ENCODE data around the gene SLC27A5. TPM values are rescaled to one million over a fixed set of nuclear protein-coding genes. Genes with fewer than 3 reads are reported as not detected.

SLC27A5 gene
- total and polyA plus RNA-seq, 7 donors: 2.3 to 22.9 (median 7.8) TPM

- Histone ChIP-seq H3K27me3 (no peaks in the 10 kb centered on the region), H3K9me3 (no peaks in the 10 kb centered on the region), H3K36me3 (peaks cover 5 to 46% (median 14%) of the 10 kb centered on the region in 4 donors), H3K4me1 (peaks cover 0 to 22% (median 21%) of the 10 kb centered on the region in 4 donors), H3K27ac (peak overlapping the region; percentile 89 to 93 (median 92)), H3K4me3 (peak overlapping the region in 2 of 4 donors; percentile 65 to 78)
- no peak for DNase-seq
- WGBS, 2 donors: 92 to 93% methylated on average over 15 of the region's 15 CpGs
- TF ChIP-seq POLR2A (IDR thresholded peaks at IDR 0.05): no peak
- TF ChIP-seq EP300 (IDR thresholded peaks at IDR 0.05): no peak
- TF ChIP-seq POLR2AphosphoS5 (IDR thresholded peaks at IDR 0.05): no peak
- TF ChIP-seq CTCF (IDR thresholded peaks at IDR 0.05): no peak
- intact Hi-C loops (cut with DNase I): no loop called here
Measured at GRCh38 chr19:58477130-58477529, 34.7 kb downstream of the SLC27A5 start.

- WGBS, 2 donors: 3% methylated on average over 27 of the region's 27 CpGs
Measured at GRCh38 chr19:58476498-58477015, 35.2 kb downstream of the SLC27A5 start.

GRCh38 chr19:58475714-58476497, 35.9 kb downstream of the SLC27A5 start, which contains the start of gene ZNF446:
Gene ZNF446, plus strand, starts transcription at chr19:58476352. Its CDS starts 867 bp downstream, at chr19:58477219.
- peak; percentile 99 for DNase-seq
- Histone ChIP-seq H3K27me3 (no peaks in the 10 kb centered on the region), H3K36me3 (peaks cover 11 to 45% (median 17%) of the 10 kb centered on the region in 4 donors), H3K4me1 (peaks cover 0 to 22% (median 21%) of the 10 kb centered on the region in 4 donors), H3K9me3 (no peaks in the 10 kb centered on the region), H3K27ac (peak within 1 kb of the TSS; percentile 89 to 93 (median 92)), H3K4me3 (peak within 1 kb of the TSS; percentile 57 to 78 (median 66))
- WGBS, 2 donors: 1% methylated on average over 64 of the region's 64 CpGs
- TF ChIP-seq CTCF (IDR thresholded peaks at IDR 0.05): no peak
- TF ChIP-seq POLR2AphosphoS5 (IDR thresholded peaks at IDR 0.05): peak; percentile 77 to 88 (median 88)
- TF ChIP-seq POLR2A (IDR thresholded peaks at IDR 0.05): peak; percentile 53 to 56
- peak in 2 of 4 donors; percentile 3 to 25 for TF ChIP-seq EP300 (IDR thresholded peaks at IDR 0.05)
- intact Hi-C loops (cut with DNase I): no loop called here

More at GRCh38 chr19:58476498-58477015, 35.2 kb downstream of the SLC27A5 start:
- peak overlapping the region; percentile 89 to 93 (median 92) for H3K27ac ChIP-seq
- peaks cover 0 to 22% (median 21%) of the 10 kb centered on the region in 4 donors for H3K4me1 ChIP-seq
- H3K36me3 ChIP-seq: peaks cover 11 to 50% (median 18%) of the 10 kb centered on the region in 4 donors
- DNase-seq: no peak
- TF ChIP-seq CTCF (IDR thresholded peaks at IDR 0.05): no peak
- TF ChIP-seq POLR2AphosphoS5 (IDR thresholded peaks at IDR 0.05): no peak
- TF ChIP-seq POLR2A (IDR thresholded peaks at IDR 0.05): no peak
- no peak for TF ChIP-seq EP300 (IDR thresholded peaks at IDR 0.05)
- intact Hi-C loops (cut with DNase I): no loop called here
- H3K4me3 ChIP-seq: peak overlapping the region; percentile 57 to 78 (median 66)
- no peaks in the 10 kb centered on the region for H3K9me3 ChIP-seq
- H3K27me3 ChIP-seq: no peaks in the 10 kb centered on the region

- intact Hi-C loops (cut with DNase I): no loop called here
- no peaks in the 10 kb centered on the region for H3K9me3 ChIP-seq
- no peak for DNase-seq
- peak overlapping the region; percentile 57 to 78 (median 66) for H3K4me3 ChIP-seq
- no peaks in the 10 kb centered on the region for H3K27me3 ChIP-seq
- peaks cover 12 to 45% (median 18%) of the 10 kb centered on the region in 4 donors for H3K36me3 ChIP-seq
- peaks cover 0 to 22% (median 21%) of the 10 kb centered on the region in 4 donors for H3K4me1 ChIP-seq
- TF ChIP-seq POLR2AphosphoS5 (IDR thresholded peaks at IDR 0.05): no peak
- TF ChIP-seq POLR2A (IDR thresholded peaks at IDR 0.05): no peak
- TF ChIP-seq EP300 (IDR thresholded peaks at IDR 0.05): no peak
- 24 to 25% methylated on average over 27 of the region's 27 CpGs for WGBS, 2 donors
- peak overlapping the region; percentile 89 to 93 (median 92) for H3K27ac ChIP-seq
Measured at GRCh38 chr19:58474997-58475713, 36.6 kb downstream of the SLC27A5 start.

Data from sigmoid colon (tissue), 7 donors.